Hepatocyte (in vitro differentiated cells): ENCODE measurements around the gene NDC80. TPM values are rescaled to one million over a fixed set of nuclear protein-coding genes. Genes with fewer than 3 reads are reported as not detected.

Experiments used
- DNase-seq: peaks from one replicate; pipeline ENCODE4 v3.0.0-alpha.2; 2016; ENCODE audit warnings: low spot score
- H2AFZ ChIP-seq: fragments of 200-600 bp; sonication (generic); 2 replicates; pipeline ENCODE4 v1.6.0; 2016; ENCODE audit warnings: antibody characterized with exemption, mild to moderate bottlenecking
- H3K27ac ChIP-seq: fragments of 200-600 bp; sonication (generic); 2 replicates; pipeline ENCODE4 v1.5.1; 2016; ENCODE audit warnings: mild to moderate bottlenecking
- H3K27me3 ChIP-seq: fragments of 200-600 bp; sonication (generic); 2 replicates; pipeline ENCODE4 v1.6.1; 2016
- H3K36me3 ChIP-seq: fragments of 200-600 bp; sonication (generic); replicated peaks from 2 replicates; pipeline ENCODE4 v1.5.1; 2016; ENCODE audit warnings: low read depth; ENCODE audit not compliant: insufficient read depth
- H3K4me1 ChIP-seq: fragments of 200-600 bp; sonication (generic); 2 replicates; pipeline ENCODE4 v1.5.1; 2016; ENCODE audit warnings: mild to moderate bottlenecking, moderate library complexity; ENCODE audit not compliant: insufficient read depth
- H3K4me2 ChIP-seq: fragments of 200-600 bp; sonication (generic); 2 replicates; pipeline ENCODE4 v1.6.0; 2016
- H3K4me3 ChIP-seq: fragments of 200-600 bp; sonication (generic); 2 replicates; pipeline ENCODE4 v1.5.1; 2016; ENCODE audit warnings: mild to moderate bottlenecking
- H3K79me2 ChIP-seq: fragments of 200-600 bp; sonication (generic); 2 replicates; pipeline ENCODE4 v1.6.0; 2017; ENCODE audit warnings: mild to moderate bottlenecking
- H3K9me2 ChIP-seq: fragments of 200-600 bp; sonication (generic); replicated peaks from 2 replicates; pipeline ENCODE4 v1.6.0; 2017; ENCODE audit warnings: mild to moderate bottlenecking; ENCODE audit not compliant: insufficient read depth
- H3K9me3 ChIP-seq: fragments of 200-600 bp; sonication (generic); 2 replicates; pipeline ENCODE4 v1.5.1; 2016; ENCODE audit warnings: low read depth, mild to moderate bottlenecking
- H4K20me1 ChIP-seq: fragments of 200-600 bp; sonication (generic); 2 replicates; pipeline ENCODE4 v1.6.0; 2016; ENCODE audit warnings: mild to moderate bottlenecking; ENCODE audit not compliant: insufficient read depth, poor library complexity, severe bottlenecking
- CTCF ChIP-seq: fragments of 200-600 bp; sonication (generic); IDR thresholded peaks from 2 replicates; pipeline ENCODE4 v1.5.1; 2016; ENCODE audit warnings: antibody characterized with exemption, mild to moderate bottlenecking; ENCODE audit not compliant: poor library complexity
- EZH2 ChIP-seq: fragments of 200-600 bp; sonication (generic); IDR thresholded peaks from 2 replicates; pipeline ENCODE4 v1.6.1; 2016; ENCODE audit warnings: antibody characterized with exemption, mild to moderate bottlenecking, borderline replicate concordance
- EZH2phosphoT487 ChIP-seq: fragments of 200-600 bp; sonication (generic); IDR thresholded peaks from one replicate; pipeline ENCODE4 v1.6.1; 2018; ENCODE audit warnings: antibody characterized with exemption, mild to moderate bottlenecking, low read depth, moderate library complexity; ENCODE audit not compliant: unreplicated experiment, severe bottlenecking
- WGBS: methylation state at CpG from one replicate; pipeline ENCODE4 v1.1.6; 2016; ENCODE audit warnings: low lambda C conversion rate; ENCODE audit errors: missing lambda C conversion rate; 5-methylcytosine and 5-hydroxymethylcytosine counted together
- polyA plus RNA-seq: library from polyadenylated mRNA; unstranded; fragments of >200 nt; fragmentation: Nextera tagmentation; extraction: Ambion mirVana; gene quantifications from 2 replicates; pipeline ENCODE4 v1.2.1, GENCODE V29; 2016
- total RNA-seq: library from RNA; depleted of rRNA; stranded (reverse); fragments of >200 nt; gene quantifications from 2 replicates; pipeline ENCODE4 v1.2.3, GENCODE V29; 2014

NDC80 gene
- total and polyA plus RNA-seq, 2 experiments from 2014 or later = 3.9 to 6.5 TPM

GRCh38 chr18:2597639-2598038, 26.3 kb downstream of the NDC80 start:
- Histone ChIP-seq H3K9me3 (no peaks in the 10 kb centered on the region), H3K4me1 (no peaks in the 10 kb centered on the region), H3K27me3 (no peaks in the 10 kb centered on the region), H3K9me2 (no peaks in the 10 kb centered on the region), H3K4me3 (no peak overlapping the region), H3K36me3 (no peaks in the 10 kb centered on the region), H3K79me2 (no peaks in the 10 kb centered on the region), H3K4me2 (no peak overlapping the region), H3K27ac (no peak overlapping the region), H4K20me1 (no peaks in the 10 kb centered on the region), H2AFZ (no peak overlapping the region)
- 95% methylated on average over 5 of the region's 5 CpGs for WGBS
- DNase-seq = no peak
- TF ChIP-seq EZH2phosphoT487 = no peak
- no peak for TF ChIP-seq EZH2
- TF ChIP-seq CTCF = no peak

GRCh38 chr18:2602844-2603243, 31.5 kb downstream of the NDC80 start:
- H3K4me3 ChIP-seq = no peak overlapping the region
- TF ChIP-seq EZH2 (no peak), EZH2phosphoT487 (no peak), CTCF (no peak)
- DNase-seq = no peak
- no peak overlapping the region for H3K27ac ChIP-seq
- no peaks in the 10 kb centered on the region for H3K4me1 ChIP-seq
- H4K20me1 ChIP-seq = no peaks in the 10 kb centered on the region
- H3K9me2 ChIP-seq = no peaks in the 10 kb centered on the region
- H3K9me3 ChIP-seq = no peaks in the 10 kb centered on the region
- H3K27me3 ChIP-seq = no peaks in the 10 kb centered on the region
- H3K4me2 ChIP-seq = no peak overlapping the region
- no peak overlapping the region for H2AFZ ChIP-seq
- no peaks in the 10 kb centered on the region for H3K36me3 ChIP-seq
- H3K79me2 ChIP-seq = no peaks in the 10 kb centered on the region

GRCh38 chr18:2606335-2606734, 35.0 kb downstream of the NDC80 start:
- Histone ChIP-seq H3K9me2 (no peaks in the 10 kb centered on the region), H3K27me3 (no peaks in the 10 kb centered on the region), H3K27ac (no peak overlapping the region), H3K4me1 (no peaks in the 10 kb centered on the region), H3K79me2 (no peaks in the 10 kb centered on the region), H3K4me2 (no peak overlapping the region), H3K4me3 (no peak overlapping the region), H3K36me3 (no peaks in the 10 kb centered on the region), H4K20me1 (no peaks in the 10 kb centered on the region), H2AFZ (no peak overlapping the region), H3K9me3 (no peaks in the 10 kb centered on the region)
- TF ChIP-seq EZH2 = no peak
- no peak for TF ChIP-seq CTCF
- TF ChIP-seq EZH2phosphoT487 = no peak
- no peak for DNase-seq
- WGBS = 100% methylated on average over 2 of the region's 2 CpGs

- no peak overlapping the region for H3K27ac ChIP-seq
- H3K4me2 ChIP-seq = no peak overlapping the region
- H3K79me2 ChIP-seq = no peaks in the 10 kb centered on the region
- H3K9me2 ChIP-seq = no peaks in the 10 kb centered on the region
- no peaks in the 10 kb centered on the region for H4K20me1 ChIP-seq
- H3K4me1 ChIP-seq = no peaks in the 10 kb centered on the region
- DNase-seq = no peak
- no peaks in the 10 kb centered on the region for H3K27me3 ChIP-seq
- no peak for TF ChIP-seq EZH2
- no peak for TF ChIP-seq EZH2phosphoT487
- TF ChIP-seq CTCF = no peak
- no peaks in the 10 kb centered on the region for H3K36me3 ChIP-seq
- H3K4me3 ChIP-seq = no peak overlapping the region
- 96% methylated on average over 2 of the region's 2 CpGs for WGBS
- no peaks in the 10 kb centered on the region for H3K9me3 ChIP-seq
- H2AFZ ChIP-seq = no peak overlapping the region
These were observed 38.2 kb downstream of the NDC80 start for GRCh38 chr18:2609604-2610003.
